Thyroid gland (tissue), 4 donors: ENCODE measurements around the gene ADGRE3.

Experiments used
- POLR2A ChIP-seq, 2 donors: fragments of 450-650 bp; IDR thresholded peaks; one replicate each; pipeline ENCODE4 v1.6.1; 2017; ENCODE audit warnings: antibody characterized with exemption in 2 of 2, mild to moderate bottlenecking in 2 of 2, moderate library complexity in 1 of 2
- TF ChIP-seq, protein P1 (sequence below), 6 experiments: fragments of 200-600 bp in 3 of 6; fragments of 450-650 bp in 3 of 6; sonication (generic) in 3 of 6; IDR thresholded peaks; one replicate each; pipeline ENCODE4 v1.5.1; 2016 to 2019; ENCODE audit warnings: antibody characterized with exemption in 6 of 6, mild to moderate bottlenecking in 2 of 6, inconsistent platforms in 1 of 6, moderate library complexity in 1 of 6

GRCh38 chr19:14577264-14577663, 97.4 kb downstream of the ADGRE3 start:
- TF ChIP-seq, protein P1, sequence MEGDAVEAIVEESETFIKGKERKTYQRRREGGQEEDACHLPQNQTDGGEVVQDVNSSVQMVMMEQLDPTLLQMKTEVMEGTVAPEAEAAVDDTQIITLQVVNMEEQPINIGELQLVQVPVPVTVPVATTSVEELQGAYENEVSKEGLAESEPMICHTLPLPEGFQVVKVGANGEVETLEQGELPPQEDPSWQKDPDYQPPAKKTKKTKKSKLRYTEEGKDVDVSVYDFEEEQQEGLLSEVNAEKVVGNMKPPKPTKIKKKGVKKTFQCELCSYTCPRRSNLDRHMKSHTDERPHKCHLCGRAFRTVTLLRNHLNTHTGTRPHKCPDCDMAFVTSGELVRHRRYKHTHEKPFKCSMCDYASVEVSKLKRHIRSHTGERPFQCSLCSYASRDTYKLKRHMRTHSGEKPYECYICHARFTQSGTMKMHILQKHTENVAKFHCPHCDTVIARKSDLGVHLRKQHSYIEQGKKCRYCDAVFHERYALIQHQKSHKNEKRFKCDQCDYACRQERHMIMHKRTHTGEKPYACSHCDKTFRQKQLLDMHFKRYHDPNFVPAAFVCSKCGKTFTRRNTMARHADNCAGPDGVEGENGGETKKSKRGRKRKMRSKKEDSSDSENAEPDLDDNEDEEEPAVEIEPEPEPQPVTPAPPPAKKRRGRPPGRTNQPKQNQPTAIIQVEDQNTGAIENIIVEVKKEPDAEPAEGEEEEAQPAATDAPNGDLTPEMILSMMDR (IDR thresholded peaks at IDR 0.05) = no peak
- TF ChIP-seq POLR2A (IDR thresholded peaks at IDR 0.05) = no peak
